Pancreas (tissue), 10 donors: Measurements from ENCODE around the gene TAF4B. TPM values are rescaled to one million over a fixed set of nuclear protein-coding genes. Genes with fewer than 3 reads are reported as not detected.
A peak's percentile ranks its signal among the peaks of the same experiment; 100 is the strongest.
"Not testable (repeated sequence)": the region's sequence is repeated elsewhere in the genome, so short reads cannot be mapped to it uniquely, and the experiment has no call there.

Experiments
- ATAC-seq, 4 donors: fragments of 200-7000 bp; cut with Tn5 transposase; one replicate each; pipeline versions ENCODE4 v1.8.0 to v1.9.1; 2020; ENCODE audit warnings: mild to moderate bottlenecking in 4 of 4, moderate library complexity in 4 of 4
- DNase-seq, 6 donors: peaks; one replicate each; pipeline ENCODE4 v3.0.0-alpha.2; 2020
- FAIRE-seq: peaks from 2 replicates; lab custom pipeline; 2012; peaks lifted over from hg19 to GRCh38; lab: Jason Lieb, UNC
- H3K27ac ChIP-seq, 4 donors: fragments of 200-600 bp; sonication (generic); 1 replicate in 3 of 4; 2 replicates in 1 of 4; pipeline versions ENCODE4 v1.5.0 to v1.8.0; 2020
- H3K27me3 ChIP-seq, 4 donors: fragments of 200-600 bp; one replicate each; pipeline ENCODE4 v1.8.0; 2021
- H3K36me3 ChIP-seq, 3 donors: fragments of 200-600 bp; sonication (generic) in 1 of 3; one replicate each; pipeline versions ENCODE4 v1.5.0 to v1.8.0; 2020 to 2021
- H3K4me1 ChIP-seq, 3 donors: fragments of 200-600 bp; one replicate each; pipeline ENCODE4 v1.8.0; 2021
- H3K4me3 ChIP-seq, 4 donors: fragments of 200-600 bp; sonication (generic) in 2 of 4; one replicate each; pipeline versions ENCODE4 v1.5.0 to v1.8.0; 2020 to 2021
- H3K9me3 ChIP-seq, 4 donors: fragments of 200-600 bp; one replicate each; pipeline ENCODE4 v1.8.0; 2021
- CTCF ChIP-seq, 4 donors: fragments of 200-600 bp; sonication (generic) in 3 of 4; IDR thresholded peaks; one replicate each; pipeline versions ENCODE4 v1.5.0 to v1.8.0; 2021; ENCODE audit warnings: antibody characterized with exemption in 4 of 4
- WGBS, 2 donors: extraction: QIAGEN DNeasy Blood & Tissue Kit; methylation state at CpG; one replicate each; pipeline ENCODE4 v1.1.7; 2013; 5-methylcytosine and 5-hydroxymethylcytosine counted together
- intact Hi-C, 3 donors: fragments of 100-400 bp; cut with DNase I; formaldehyde crosslinking; loops; one replicate each; pipeline versions ENCODE4 v1.11.1 to v1.14.2; 2022
- polyA plus RNA-seq, 2 donors: library from polyadenylated mRNA; stranded (reverse); fragments of 200-250 nt; gene quantifications; one replicate each; pipeline ENCODE4 v1.2.3, GENCODE V29; 2013
- total RNA-seq, 6 donors: library from RNA; stranded (reverse); fragmentation: NEBNext Ultra II Directional in 4 of 6; extraction: Animal tissue kit (Norgen Biotek cat#: 25700) in 4 of 6; gene quantifications; one replicate each; pipeline versions ENCODE4 v1.2.1 to v1.2.4, GENCODE V29; 2021 to 2023
- donor health status: healthy with polysubstance abuse.
- donor health status: DM: no; HTN: no; CAD: no; lungs with moderate emphysema.
- donor health status: DM: no; HTN: no; CAD: no.
- donor health status: control.
- donor health status: control.
- donor health status: Bipolar disorder and iron deficiency.
- donor health status: DM: yes; HTN: yes; CAD: no.
- donor health status: DM: no; HTN: no; CAD: no.
- donor health status: DM: no; HTN: no; CAD: no.
- donor health status: DM: yes; HTN: yes; CAD: no.

The TAF4B gene
- total and polyA plus RNA-seq, 8 donors = 0.94 to 3.4 (median 2.3) TPM

GRCh38 chr18:26255695-26256622, 29.7 kb downstream of the TAF4B start:
- WGBS, 2 donors = 78 to 81% methylated on average over 14 of the region's 14 CpGs
- H3K27me3 ChIP-seq = no peaks in the 10 kb centered on the region
- H3K9me3 ChIP-seq = no peaks in the 10 kb centered on the region
- no peak overlapping the region for H3K27ac ChIP-seq
- no peak overlapping the region for H3K4me3 ChIP-seq
- no peaks in the 10 kb centered on the region for H3K36me3 ChIP-seq
- H3K4me1 ChIP-seq = no peaks in the 10 kb centered on the region
- TF ChIP-seq CTCF (IDR thresholded peaks at IDR 0.05) = no peak
- DNase-seq = no peak
- ATAC-seq = no peak
- intact Hi-C loops = no loop called here
- FAIRE-seq = no peak

- ATAC-seq (no peak), DNase-seq (no peak), FAIRE-seq (no peak)
- Histone ChIP-seq H3K27ac (no peak overlapping the region), H3K27me3 (no peaks in the 10 kb centered on the region), H3K9me3 (no peaks in the 10 kb centered on the region), H3K4me3 (no peak overlapping the region), H3K4me1 (no peaks in the 10 kb centered on the region), H3K36me3 (no peaks in the 10 kb centered on the region)
- TF ChIP-seq CTCF (IDR thresholded peaks at IDR 0.05) = no peak
- intact Hi-C loops = no loop called here
- WGBS, 2 donors = 98% methylated on average over 3 of the region's 3 CpGs
Measured at GRCh38 chr18:26258711-26259110, 32.5 kb downstream of the TAF4B start.

- H3K36me3 ChIP-seq, H3K4me3 ChIP-seq, H3K27me3 ChIP-seq, H3K4me1 ChIP-seq, H3K9me3 ChIP-seq, ATAC-seq, DNase-seq, H3K27ac ChIP-seq, intact Hi-C loops, FAIRE-seq: not testable (repeated sequence)
- 89 to 96% methylated on average over 2 of the region's 4 CpGs for WGBS, 2 donors
Measured at GRCh38 chr18:26259416-26259815, 33.2 kb downstream of the TAF4B start.

- Histone ChIP-seq H3K4me3 (no peak overlapping the region), H3K27ac (no peak overlapping the region), H3K9me3 (no peaks in the 10 kb centered on the region), H3K36me3 (no peaks in the 10 kb centered on the region), H3K4me1 (peaks cover 0 to 8% (median 6%) of the 10 kb centered on the region in 3 donors), H3K27me3 (no peaks in the 10 kb centered on the region)
- DNase-seq = no peak
- ATAC-seq = no peak
- FAIRE-seq = no peak
- TF ChIP-seq CTCF (IDR thresholded peaks at IDR 0.05) = no peak
- 91 to 95% methylated on average over 4 of the region's 4 CpGs for WGBS, 2 donors
- intact Hi-C loops = no loop called here
Measured at GRCh38 chr18:26262156-26262555, 35.9 kb downstream of the TAF4B start.

- no peak overlapping the region for H3K27ac ChIP-seq
- H3K9me3 ChIP-seq = no peaks in the 10 kb centered on the region
- no peak for TF ChIP-seq CTCF (IDR thresholded peaks at IDR 0.05)
- H3K27me3 ChIP-seq = no peaks in the 10 kb centered on the region
- 14 to 16% methylated on average over 4 of the region's 4 CpGs for WGBS, 2 donors
- peak in 3 of 4 donors; percentile 50 to 77 (median 68) for ATAC-seq
- no peak for DNase-seq
- no peak for FAIRE-seq
- no peaks in the 10 kb centered on the region for H3K36me3 ChIP-seq
- H3K4me1 ChIP-seq = peaks cover 0 to 12% (median 9%) of the 10 kb centered on the region in 3 donors
- no peak overlapping the region for H3K4me3 ChIP-seq
- intact Hi-C loops = no loop called here
Measured at GRCh38 chr18:26267357-26267930, 41.2 kb downstream of the TAF4B start.
